Measurements from ENCODE around the gene ANKH. TPM values are rescaled to one million over a fixed set of nuclear protein-coding genes. Genes with fewer than 3 reads are reported as not detected.

ANKH gene
- total RNA-seq, 1 experiment from 2014 or later: 65.2 TPM

DNA sequence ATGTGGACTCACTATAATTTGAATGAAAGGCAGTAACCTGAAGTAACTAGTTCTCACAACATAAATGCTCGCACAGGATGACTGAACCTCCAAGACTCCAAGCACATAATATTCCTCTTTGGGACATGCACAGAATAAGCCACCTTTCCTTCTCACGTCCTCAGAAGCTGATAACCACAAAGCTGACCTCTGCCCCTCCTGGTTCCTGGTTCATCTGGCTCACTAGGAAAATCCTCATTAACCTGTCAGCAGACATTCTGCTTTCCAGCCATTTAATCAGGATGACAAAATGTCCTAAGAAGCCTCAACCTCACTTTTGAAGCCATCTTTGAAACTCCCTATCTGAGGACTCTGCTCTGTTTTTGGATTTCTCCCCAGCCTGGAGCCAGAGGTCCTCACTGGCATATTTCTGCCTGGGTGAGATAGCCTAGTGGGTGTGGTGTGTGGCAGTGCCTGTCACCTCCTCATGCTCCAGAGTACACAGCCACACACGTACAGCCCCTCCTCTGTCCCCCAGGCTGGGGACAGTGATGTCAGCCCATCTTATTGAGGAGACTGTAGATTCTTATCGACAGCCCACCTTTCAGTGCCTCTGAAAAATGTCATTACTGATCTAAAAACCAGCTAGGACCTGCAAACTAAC, 10.3 kb downstream of the ANKH start:
- ChIA-PET CTCF (interaction anchor here (0.6 kb wide), 1 partner anchor 140 kb away, joined by 5 read pairs; no protein-coding TSS in a partner anchor), POLR2A (no interaction called here), RAD21 (ENCODE audit: low non-redundant PET in 1 of 2, low total read pairs in 2 of 2, uncharacterized antibody in 2 of 2, unreplicated experiment in 2 of 2) (no interaction called here)
- no peak overlapping the region for H2AFZ ChIP-seq (ENCODE audit: low read depth, low read length, poor library complexity, severe bottlenecking)
- H3K9ac ChIP-seq (ENCODE audit: low read length): no peak overlapping the region
- ATAC-seq (no peak), DNase-seq (ENCODE audit: low read depth, low spot score) (no peak)
- intact Hi-C loops (cut with micrococcal nuclease): no loop called here
- no peaks in the 10 kb centered on the region for H3K9me3 ChIP-seq (ENCODE audit: control insufficient read depth in 1 of 2, insufficient read depth in 1 of 2, low read depth in 1 of 2, low read length in 2 of 2)
- 0 out of 2 replicates have a peak overlapping the region, but pooled peaks have one; percentile 3 for H3K4me2 ChIP-seq (ENCODE audit: low read length)
- no peak overlapping the region for H3K4me3 ChIP-seq (replicated peaks in 1 of 2; ENCODE audit: low read depth in 1 of 2, low read length in 2 of 2)
- H3K27me3 ChIP-seq (ENCODE audit: insufficient read depth, low read length): no peaks in the 10 kb centered on the region
- no peaks in the 10 kb centered on the region for H3K9me2 ChIP-seq (ENCODE audit: insufficient read depth)
- no peaks in the 10 kb centered on the region for H4K20me1 ChIP-seq (ENCODE audit: insufficient read depth)
- TF ChIP-seq YY1 (IDR thresholded peaks at IDR 0.05; ENCODE audit: extremely low read depth, insufficient replicate concordance, low read depth, low read length): no peak
- no peak overlapping the region for H3K27ac ChIP-seq (ENCODE audit: low read depth, low read length)
- H3K79me2 ChIP-seq (ENCODE audit: insufficient read depth, low read length): peaks cover 7% of the 10 kb centered on the region
- no TSS peak for BruUV-seq (replicated peaks)
- peaks cover 5 to 7% of the 10 kb centered on the region in 2 experiments; a peak in 3 of 4 replicates for H3K4me1 ChIP-seq (ENCODE audit: control insufficient read depth in 1 of 2, insufficient read depth in 2 of 2, low read length in 2 of 2)
- no peaks in the 10 kb centered on the region for H3K36me3 ChIP-seq (ENCODE audit: control insufficient read depth in 1 of 2, insufficient read depth in 2 of 2, low read length in 2 of 2)

DNA sequence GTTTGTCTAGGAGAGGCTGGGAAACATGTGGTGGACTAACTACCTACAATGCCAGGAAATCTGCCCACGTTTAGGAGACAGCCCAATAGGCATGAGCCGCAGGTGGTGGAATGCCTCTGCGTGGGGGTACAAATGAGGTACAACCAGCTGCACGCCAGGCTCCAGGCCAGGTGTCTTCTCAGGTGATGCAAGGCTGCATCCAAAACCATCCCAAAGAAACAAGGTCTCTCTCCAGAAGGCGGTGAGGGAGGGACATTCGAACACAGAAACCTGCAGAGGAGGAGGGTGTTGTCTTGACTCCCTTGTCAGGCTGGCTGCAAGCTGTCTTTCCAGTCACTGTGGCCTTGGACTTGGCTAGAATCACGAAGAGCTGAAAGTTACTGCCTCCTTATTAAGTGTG, 11.6 kb downstream of the ANKH start:
- ATAC-seq: no peak
- CTCF ChIA-PET: no interaction called here
- H4K20me1 ChIP-seq (ENCODE audit: insufficient read depth): no peaks in the 10 kb centered on the region
- intact Hi-C loops (cut with micrococcal nuclease): no loop called here
- no peaks in the 10 kb centered on the region for H3K36me3 ChIP-seq (ENCODE audit: control insufficient read depth in 1 of 2, insufficient read depth in 2 of 2, low read length in 2 of 2)
- DNase-seq (ENCODE audit: low read depth, low spot score): no peak
- H3K9me2 ChIP-seq (ENCODE audit: insufficient read depth): no peaks in the 10 kb centered on the region
- no peaks in the 10 kb centered on the region for H3K27me3 ChIP-seq (ENCODE audit: insufficient read depth, low read length)
- H3K27ac ChIP-seq (ENCODE audit: low read depth, low read length): no peak overlapping the region
- H3K9me3 ChIP-seq (ENCODE audit: control insufficient read depth in 1 of 2, insufficient read depth in 1 of 2, low read depth in 1 of 2, low read length in 2 of 2): no peaks in the 10 kb centered on the region
- BruUV-seq (replicated peaks): no TSS peak
- peaks cover 5 to 7% of the 10 kb centered on the region in 2 experiments; a peak in 3 of 4 replicates for H3K4me1 ChIP-seq (ENCODE audit: control insufficient read depth in 1 of 2, insufficient read depth in 2 of 2, low read length in 2 of 2)
- peaks cover 4% of the 10 kb centered on the region for H3K79me2 ChIP-seq (ENCODE audit: insufficient read depth, low read length)
- H3K4me3 ChIP-seq (replicated peaks in 1 of 2; ENCODE audit: low read depth in 1 of 2, low read length in 2 of 2): no peak overlapping the region
- no peak overlapping the region for H3K4me2 ChIP-seq (ENCODE audit: low read length)
- POLR2A ChIA-PET: no interaction called here
- no peak for TF ChIP-seq YY1 (IDR thresholded peaks at IDR 0.05; ENCODE audit: extremely low read depth, insufficient replicate concordance, low read depth, low read length)
- no peak for TF ChIP-seq CBX3 (IDR thresholded peaks at IDR 0.05; ENCODE audit: low read depth)
- TF ChIP-seq EZH2phosphoT487 (IDR thresholded peaks at IDR 0.05; ENCODE audit: borderline replicate concordance): no peak
- TF ChIP-seq ELF1 (IDR thresholded peaks at IDR 0.05; ENCODE audit: borderline replicate concordance, low read depth): no peak
- TF ChIP-seq ZFX (IDR thresholded peaks at IDR 0.05): no peak
- no peak overlapping the region for H2AFZ ChIP-seq (ENCODE audit: low read depth, low read length, poor library complexity, severe bottlenecking)
- RAD21 ChIA-PET (ENCODE audit: low non-redundant PET in 1 of 2, low total read pairs in 2 of 2, uncharacterized antibody in 2 of 2, unreplicated experiment in 2 of 2): no interaction called here
- no peak overlapping the region for H3K9ac ChIP-seq (ENCODE audit: low read length)
